ENCODE results near the gene SLC13A5.
"Not testable (repeated sequence)": the region's sequence is repeated elsewhere in the genome, so short reads cannot be mapped to it uniquely, and the experiment has no call there.

The SLC13A5 gene

GRCh38 chr17:6710317-6710716 is 2.9 kb downstream of the SLC13A5 start:
- DNase-seq = no peak

- DNase-seq = no peak
These were observed 4.7 kb downstream of the SLC13A5 start for GRCh38 chr17:6708357-6708961.

- no peak for DNase-seq
These were observed 6.2 kb downstream of the SLC13A5 start for GRCh38 chr17:6706996-6707395.

GRCh38 chr17:6706499-6706898 is 6.7 kb downstream of the SLC13A5 start:
- DNase-seq = no peak

- no peak for DNase-seq
These were observed 8.6 kb downstream of the SLC13A5 start for GRCh38 chr17:6704470-6705052.

GRCh38 chr17:6703751-6704150 is 9.4 kb downstream of the SLC13A5 start:
- DNase-seq = no peak

GRCh38 chr17:6702567-6703215 is 10.5 kb downstream of the SLC13A5 start:
- no peak for DNase-seq

GRCh38 chr17:6701719-6702118 is 11.4 kb downstream of the SLC13A5 start:
- no peak for DNase-seq

GRCh38 chr17:6700948-6701307 is 12.2 kb downstream of the SLC13A5 start:
- DNase-seq = no peak

GRCh38 chr17:6699997-6700947 is 12.9 kb downstream of the SLC13A5 start:
- no peak for DNase-seq

GRCh38 chr17:6698004-6698403 is 15.2 kb downstream of the SLC13A5 start:
- no peak for DNase-seq

- no peak for DNase-seq
These were observed 16.3 kb downstream of the SLC13A5 start for GRCh38 chr17:6696906-6697305.

GRCh38 chr17:6695565-6695964 is 17.6 kb downstream of the SLC13A5 start:
- DNase-seq = no peak

GRCh38 chr17:6695051-6695450 is 18.1 kb downstream of the SLC13A5 start:
- DNase-seq = no peak

- DNase-seq = not testable (repeated sequence)
These were observed 21.2 kb downstream of the SLC13A5 start for GRCh38 chr17:6691958-6692357.

GRCh38 chr17:6691546-6691945 is 21.6 kb downstream of the SLC13A5 start:
- DNase-seq = no peak

- no peak for DNase-seq
These were observed 22.5 kb downstream of the SLC13A5 start for GRCh38 chr17:6690641-6691040.

GRCh38 chr17:6688944-6689343 is 24.2 kb downstream of the SLC13A5 start:
- DNase-seq = no peak

- DNase-seq = no peak
These were observed 27.1 kb downstream of the SLC13A5 start for GRCh38 chr17:6686026-6686425.

GRCh38 chr17:6684881-6685767 is 28.0 kb downstream of the SLC13A5 start:
- DNase-seq = no peak

- DNase-seq = no peak
These were observed 28.7 kb downstream of the SLC13A5 start for GRCh38 chr17:6684460-6684783.

- no peak for DNase-seq
These were observed 29.3 kb downstream of the SLC13A5 start for GRCh38 chr17:6683730-6684459.

All from NCI-H1048 (cell line).